Cardiac fibroblast (primary cell): ENCODE data around the gene BICDL2.
"Not testable (repeated sequence)": the region's sequence is repeated elsewhere in the genome, so short reads cannot be mapped to it uniquely, and the experiment has no call there.

ENCODE experiments used
- DNase-seq, 2 donors: peaks; one replicate each; pipeline versions ENCODE4 v3.0.0 to v3.0.0-alpha.2; 2010; ENCODE audit warnings: low read depth in 2 of 2
- H3K4me3 ChIP-seq, 2 donors: replicated peaks in 1 of 2; 1 replicate in 1 of 2; 2 replicates in 1 of 2; pipeline ENCODE4 v1.5.1; 2011; ENCODE audit warnings: low read depth in 2 of 2, low read length in 2 of 2, mild to moderate bottlenecking in 2 of 2, moderate library complexity in 1 of 2
- TF ChIP-seq, protein P1 (sequence below): IDR thresholded peaks from one replicate; pipeline ENCODE4 v1.5.1; 2011; ENCODE audit warnings: low read depth, mild to moderate bottlenecking, low read length, inconsistent platforms

Gene BICDL2

DNA sequence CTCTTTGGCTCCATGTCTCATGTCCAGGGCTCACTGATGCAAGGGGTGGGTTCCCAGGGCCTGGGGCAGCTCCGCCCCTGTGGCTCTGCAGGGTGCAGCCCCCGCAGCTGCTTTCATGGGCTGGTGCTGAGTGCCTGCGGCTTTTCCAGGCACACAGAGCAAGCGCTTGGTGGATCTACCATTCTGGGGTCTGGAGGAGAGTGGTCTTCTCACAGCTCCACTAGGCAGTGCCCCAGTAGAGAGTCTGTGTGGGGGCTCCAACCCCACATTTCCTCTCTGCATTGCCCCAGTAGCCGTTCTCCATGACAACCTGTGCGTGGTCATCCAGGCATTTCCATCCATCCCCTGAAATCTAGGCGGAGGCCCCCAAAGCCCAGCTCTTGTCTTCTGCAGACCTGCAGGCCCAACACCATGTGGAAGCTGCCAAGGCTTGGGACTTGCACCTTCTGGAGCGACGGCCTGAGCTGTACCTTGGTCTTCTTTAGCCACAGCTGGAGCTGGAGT is 33.9 kb upstream of the BICDL2 start:
- TF ChIP-seq, protein P1, sequence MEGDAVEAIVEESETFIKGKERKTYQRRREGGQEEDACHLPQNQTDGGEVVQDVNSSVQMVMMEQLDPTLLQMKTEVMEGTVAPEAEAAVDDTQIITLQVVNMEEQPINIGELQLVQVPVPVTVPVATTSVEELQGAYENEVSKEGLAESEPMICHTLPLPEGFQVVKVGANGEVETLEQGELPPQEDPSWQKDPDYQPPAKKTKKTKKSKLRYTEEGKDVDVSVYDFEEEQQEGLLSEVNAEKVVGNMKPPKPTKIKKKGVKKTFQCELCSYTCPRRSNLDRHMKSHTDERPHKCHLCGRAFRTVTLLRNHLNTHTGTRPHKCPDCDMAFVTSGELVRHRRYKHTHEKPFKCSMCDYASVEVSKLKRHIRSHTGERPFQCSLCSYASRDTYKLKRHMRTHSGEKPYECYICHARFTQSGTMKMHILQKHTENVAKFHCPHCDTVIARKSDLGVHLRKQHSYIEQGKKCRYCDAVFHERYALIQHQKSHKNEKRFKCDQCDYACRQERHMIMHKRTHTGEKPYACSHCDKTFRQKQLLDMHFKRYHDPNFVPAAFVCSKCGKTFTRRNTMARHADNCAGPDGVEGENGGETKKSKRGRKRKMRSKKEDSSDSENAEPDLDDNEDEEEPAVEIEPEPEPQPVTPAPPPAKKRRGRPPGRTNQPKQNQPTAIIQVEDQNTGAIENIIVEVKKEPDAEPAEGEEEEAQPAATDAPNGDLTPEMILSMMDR = no peak
- H3K4me3 ChIP-seq = no peak overlapping the region
- DNase-seq = no peak

DNA sequence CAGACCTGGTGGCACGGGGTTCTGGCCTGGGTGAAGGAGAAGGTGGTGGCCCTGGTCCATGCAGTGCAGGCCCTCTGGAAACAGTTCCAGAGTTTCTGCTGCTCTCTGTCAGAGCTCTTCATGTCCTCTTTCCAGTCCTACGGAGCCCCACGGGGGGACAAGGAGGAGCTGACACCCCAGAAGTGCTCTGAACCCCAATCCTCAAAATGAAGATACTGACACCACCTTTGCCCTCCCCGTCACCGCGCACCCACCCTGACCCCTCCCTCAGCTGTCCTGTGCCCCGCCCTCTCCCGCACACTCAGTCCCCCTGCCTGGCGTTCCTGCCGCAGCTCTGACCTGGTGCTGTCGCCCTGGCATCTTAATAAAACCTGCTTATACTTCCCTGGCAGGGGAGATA is 32.4 kb upstream of the BICDL2 start:
- DNase-seq, H3K4me3 ChIP-seq: not testable (repeated sequence)

DNA sequence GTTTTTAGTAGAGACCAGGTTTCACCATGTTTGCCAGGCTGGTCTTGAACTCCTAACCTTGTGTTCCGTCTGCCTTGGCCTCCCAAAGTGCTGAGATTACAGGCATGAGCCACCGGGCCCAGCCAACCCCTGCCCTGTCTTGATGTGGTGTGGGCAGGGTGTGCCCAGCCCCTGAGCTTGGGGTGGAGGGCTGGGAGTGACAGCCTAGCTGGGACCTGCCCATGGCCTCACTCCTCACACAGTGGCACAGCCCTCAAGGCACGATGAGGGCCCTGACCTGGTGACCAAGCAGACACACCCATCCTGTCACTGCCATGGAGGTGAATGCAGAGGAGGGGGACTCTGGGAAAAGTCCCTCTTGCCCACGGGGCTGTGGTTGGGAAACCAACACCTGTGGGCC is 31.7 kb upstream of the BICDL2 start:
- TF ChIP-seq, protein P1 = no peak
- no peak for DNase-seq
- H3K4me3 ChIP-seq = no peak overlapping the region

DNA sequence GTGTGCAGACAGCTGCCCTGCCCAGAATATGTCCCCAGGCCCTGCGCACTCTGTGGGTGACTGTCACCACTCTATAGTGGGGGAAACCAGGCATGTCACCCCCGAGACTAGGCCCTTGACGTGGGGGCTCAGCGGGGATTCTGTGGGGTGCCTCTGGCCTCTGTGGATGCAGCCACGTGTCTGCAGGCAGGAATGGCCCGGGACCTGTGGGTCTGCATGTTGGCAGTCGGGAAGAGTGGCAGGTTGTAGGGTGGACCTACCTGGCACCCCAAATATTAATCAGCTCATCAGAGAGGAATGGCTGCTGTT is 29.6 kb upstream of the BICDL2 start:
- TF ChIP-seq, protein P1 = no peak
- H3K4me3 ChIP-seq = peak overlapping the region; percentile 0 to 58
- DNase-seq = no peak

DNA sequence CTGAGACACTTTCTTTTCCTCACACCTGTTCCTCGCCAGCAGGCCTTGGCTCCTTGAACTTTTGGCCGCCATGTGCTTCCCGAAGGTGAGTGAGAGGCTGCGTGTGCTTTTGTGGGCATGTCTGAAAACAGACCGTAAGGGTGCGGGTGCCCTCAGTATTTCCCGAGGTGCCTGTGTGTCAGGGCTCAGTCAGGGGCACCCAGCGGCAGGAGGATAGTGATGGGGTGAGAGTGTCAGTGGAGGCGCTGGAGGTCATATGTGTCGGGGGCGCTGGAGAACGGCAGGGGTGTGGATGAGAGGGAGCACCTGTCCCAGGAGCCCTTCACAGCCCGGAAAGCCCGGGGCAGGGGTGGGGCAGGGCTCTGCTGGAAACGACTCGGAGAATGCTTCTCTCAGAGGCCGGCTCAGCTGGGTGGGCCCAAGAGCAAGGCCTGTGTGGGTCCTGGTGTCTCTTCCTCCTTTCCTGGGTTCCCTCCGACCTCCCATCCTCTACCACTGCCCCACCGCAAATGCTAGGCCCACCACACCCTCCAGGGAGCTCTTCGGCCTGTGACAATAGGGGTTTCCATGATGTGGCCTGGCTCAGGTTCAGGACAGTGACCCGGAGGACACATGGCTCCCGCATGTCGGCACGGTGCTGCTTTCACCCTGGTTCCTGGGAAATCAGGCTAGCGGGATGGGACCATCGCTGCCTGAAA is 29.1 kb upstream of the BICDL2 start:
- H3K4me3 ChIP-seq = peak overlapping the region; percentile 0 to 58
- peak in 1 of 2 donors; percentile 19 for DNase-seq
- TF ChIP-seq, protein P1 = no peak

DNA sequence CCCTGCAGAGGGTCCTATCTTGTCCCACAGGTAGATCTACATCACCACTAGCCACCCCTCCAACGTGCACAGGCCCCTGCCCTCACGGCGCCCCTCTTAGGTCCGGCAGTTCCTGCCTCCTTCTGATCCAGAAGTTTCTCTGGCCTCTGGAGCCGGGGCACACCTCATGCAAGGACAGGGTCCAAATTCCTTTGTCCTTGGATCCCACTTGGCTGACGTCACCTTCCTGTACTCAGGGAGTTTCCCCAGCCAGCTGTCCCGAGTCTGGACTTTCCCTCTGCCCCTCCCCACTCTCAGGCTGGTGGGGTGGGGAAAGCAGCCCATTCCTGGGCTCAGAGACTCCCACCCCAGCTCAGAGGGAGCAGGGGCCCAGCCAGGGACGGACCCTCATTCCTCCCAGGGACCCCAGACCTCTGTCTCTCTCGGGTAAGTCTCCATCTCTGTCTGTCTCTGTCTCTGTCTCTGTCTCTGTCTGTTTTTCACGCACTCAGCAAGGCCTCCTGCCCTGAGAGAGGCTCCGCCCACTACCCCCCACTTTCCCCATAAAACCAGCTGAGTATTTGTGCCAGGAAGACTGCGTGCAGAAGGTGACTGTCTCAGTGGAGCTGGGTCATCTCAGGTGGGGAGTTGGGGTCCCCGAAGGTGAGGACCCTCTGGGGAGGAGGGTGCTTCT is 28.5 kb upstream of the BICDL2 start, which contains the start of gene IL32:
Gene IL32 (plus strand): TSS at position 572 of the 673 bp plus-strand sequence. CDS start 172 bp downstream, outside the sequence.
- peak within 1 kb of the TSS; percentile 8 to 58 for H3K4me3 ChIP-seq
- DNase-seq = peak; percentile 84 to 95
- TF ChIP-seq, protein P1 = no peak

DNA sequence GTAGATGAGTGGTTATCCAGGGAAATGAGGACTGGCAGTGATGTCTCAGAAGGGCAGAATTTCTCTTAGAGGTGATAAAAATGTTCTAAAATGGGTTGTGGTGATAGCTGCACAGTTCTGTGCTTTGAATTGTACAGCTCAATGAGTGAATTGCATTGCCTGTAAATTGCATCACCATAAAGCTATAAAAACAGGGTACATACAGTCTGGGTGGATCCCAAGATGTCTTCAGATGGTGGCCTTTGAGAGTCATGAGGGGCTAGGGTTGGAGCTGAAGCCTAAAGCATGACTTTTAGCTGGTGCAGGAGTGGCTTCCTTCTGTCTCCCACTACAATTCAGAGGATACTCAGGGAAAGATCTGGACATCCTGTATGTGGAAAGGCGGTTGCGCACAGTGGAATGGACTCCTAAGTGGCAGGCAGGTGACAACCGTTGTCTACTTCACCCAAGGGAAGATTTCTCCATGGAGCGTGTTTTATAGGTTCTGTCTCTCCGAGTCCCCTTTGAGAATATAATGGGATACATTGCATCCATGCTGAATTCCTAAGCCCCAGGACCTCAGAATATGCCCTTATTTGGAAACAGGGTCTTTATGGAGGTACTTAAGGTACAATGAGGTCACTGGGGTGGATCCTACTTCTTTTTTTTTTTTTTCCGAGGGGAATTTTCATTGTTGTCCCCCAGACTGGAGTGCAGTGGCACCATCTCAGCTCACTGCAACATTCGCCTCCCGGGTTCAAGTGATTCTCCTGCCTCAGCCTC is 27.1 kb upstream of the BICDL2 start:
- H3K4me3 ChIP-seq = no peak overlapping the region
- no peak for DNase-seq
- TF ChIP-seq, protein P1 = no peak
